GM23338 (cell line): ENCODE data around the gene ABHD6. TPM values are rescaled to one million over a fixed set of nuclear protein-coding genes. Genes with fewer than 3 reads are reported as not detected.

ENCODE experiments used
- ATAC-seq: fragments of 200-7000 bp; cut with Tn5 transposase; 3 replicates; pipeline ENCODE4 v1.9.1; 2020
- DNase-seq: peaks from one replicate; pipeline ENCODE4 v3.0.0-alpha.2; 2015; ENCODE audit warnings: low spot score
- H2AFZ ChIP-seq: fragments of 200-600 bp; sonication (generic); 2 replicates; pipeline ENCODE4 v1.8.0; 2016; ENCODE audit warnings: antibody characterized with exemption, mild to moderate bottlenecking, moderate library complexity
- H3F3A ChIP-seq: fragments of 200-600 bp; sonication (generic); replicated peaks from 2 replicates; pipeline ENCODE4 v1.8.0; 2017; ENCODE audit warnings: antibody characterized with exemption, mixed run types, low read depth
- H3K27ac ChIP-seq: fragments of 200-600 bp; sonication (generic); 2 replicates; pipeline ENCODE4 v1.6.1; 2016; ENCODE audit warnings: low read depth
- H3K27me3 ChIP-seq: fragments of 200-600 bp; sonication (generic); 2 replicates; pipeline ENCODE4 v1.8.0; 2016; ENCODE audit warnings: mild to moderate bottlenecking, mixed run types, moderate library complexity; ENCODE audit not compliant: insufficient read depth
- H3K36me3 ChIP-seq: fragments of 200-600 bp; sonication (generic); 2 replicates; pipeline ENCODE4 v1.8.0; 2016; ENCODE audit warnings: mild to moderate bottlenecking; ENCODE audit not compliant: insufficient read depth
- H3K4me1 ChIP-seq: fragments of 200-600 bp; sonication (generic); 2 replicates; pipeline ENCODE4 v1.8.0; 2016; ENCODE audit warnings: mild to moderate bottlenecking, moderate library complexity; ENCODE audit not compliant: insufficient read depth
- H3K4me2 ChIP-seq: fragments of 200-600 bp; sonication (generic); 2 replicates; pipeline ENCODE4 v1.7.1; 2017; ENCODE audit warnings: mixed run types
- H3K4me3 ChIP-seq: fragments of 200-600 bp; sonication (generic); 2 replicates; pipeline ENCODE4 v1.6.1; 2016; ENCODE audit warnings: mixed run types
- H3K79me2 ChIP-seq: fragments of 200-600 bp; sonication (generic); replicated peaks from 2 replicates; pipeline ENCODE4 v1.8.0; 2017; ENCODE audit warnings: mild to moderate bottlenecking; ENCODE audit not compliant: insufficient read depth
- H3K9me2 ChIP-seq: fragments of 200-600 bp; sonication (generic); 2 replicates; pipeline ENCODE4 v1.8.0; 2017; ENCODE audit not compliant: insufficient read depth
- H4K20me1 ChIP-seq: fragments of 200-600 bp; sonication (generic); replicated peaks from 2 replicates; pipeline ENCODE4 v1.8.0; 2017; ENCODE audit warnings: mild to moderate bottlenecking; ENCODE audit not compliant: insufficient read depth
- H3K27ac Mint-ChIP-seq: 2 replicates; pipeline ENCODE4 v1.8.0; 2020; ENCODE audit warnings: inconsistent platforms, mild to moderate bottlenecking, moderate library complexity, mixed read lengths
- H3K27me3 Mint-ChIP-seq: 3 replicates; pipeline ENCODE4 v1.8.0; 2022; ENCODE audit warnings: low read depth, mild to moderate bottlenecking, moderate library complexity, mixed read lengths, inconsistent platforms; ENCODE audit not compliant: insufficient read depth, poor library complexity
- H3K36me3 Mint-ChIP-seq: 3 replicates; pipeline ENCODE4 v1.8.0; 2021; ENCODE audit warnings: low read depth, mild to moderate bottlenecking, inconsistent platforms, moderate library complexity, mixed read lengths
- H3K4me1 Mint-ChIP-seq: 3 replicates; pipeline ENCODE4 v1.8.0; 2020; ENCODE audit warnings: mild to moderate bottlenecking, inconsistent platforms, mixed read lengths
- H3K4me3 Mint-ChIP-seq: 3 replicates; pipeline ENCODE4 v1.8.0; 2021; ENCODE audit warnings: moderate library complexity, mild to moderate bottlenecking, inconsistent platforms, mixed read lengths
- H3K9me3 Mint-ChIP-seq: 3 replicates; pipeline ENCODE4 v1.8.0; 2020; ENCODE audit warnings: moderate library complexity, mild to moderate bottlenecking, inconsistent platforms, mixed read lengths
- CREB1 ChIP-seq: fragments of 250-450 bp; sonication (Bioruptor Pico); IDR thresholded peaks from 2 replicates; pipeline ENCODE4 v1.5.0; 2020; ENCODE audit warnings: low read depth, mild to moderate bottlenecking, moderate library complexity
- CTCF ChIP-seq, 2 experiments: fragments of 200-600 bp in 1 of 2; sonication (generic) in 1 of 2; conservative IDR thresholded peaks; 2 replicates each; pipeline versions ENCODE4 v1.5.1 to v1.6.1; 2016 to 2017; ENCODE audit warnings: antibody characterized with exemption in 2 of 2, low read depth in 2 of 2, mild to moderate bottlenecking in 2 of 2, moderate library complexity in 1 of 2
- ETS1 ChIP-seq: IDR thresholded peaks from 2 replicates; pipeline ENCODE4 v1.6.1; 2016; ENCODE audit warnings: antibody characterized with exemption
- EZH2 ChIP-seq: fragments of 200-600 bp; sonication (generic); IDR thresholded peaks from one replicate; pipeline ENCODE4 v1.8.0; 2017; ENCODE audit warnings: antibody characterized with exemption, mild to moderate bottlenecking, low read depth; ENCODE audit not compliant: unreplicated experiment
- EZH2phosphoT487 ChIP-seq: fragments of 200-600 bp; sonication (generic); IDR thresholded peaks from one replicate; pipeline ENCODE4 v1.8.1; 2018; ENCODE audit warnings: antibody characterized with exemption; ENCODE audit not compliant: unreplicated experiment
- JUNB ChIP-seq: IDR thresholded peaks from one replicate; pipeline ENCODE4 v1.6.1; 2016; ENCODE audit warnings: antibody characterized with exemption; ENCODE audit not compliant: unreplicated experiment
- NANOG ChIP-seq: IDR thresholded peaks from 2 replicates; pipeline ENCODE4 v1.6.1; 2016; ENCODE audit warnings: antibody characterized with exemption, borderline replicate concordance
- POLR2AphosphoS5 ChIP-seq: IDR thresholded peaks from 2 replicates; pipeline ENCODE4 v1.6.1; 2016; ENCODE audit warnings: antibody characterized with exemption, low read depth
- REST ChIP-seq: IDR thresholded peaks from one replicate; pipeline ENCODE4 v1.6.1; 2018; ENCODE audit warnings: antibody characterized with exemption; ENCODE audit not compliant: unreplicated experiment
- STAT1 ChIP-seq: IDR thresholded peaks from one replicate; pipeline ENCODE4 v1.6.1; 2016; ENCODE audit warnings: antibody characterized with exemption; ENCODE audit not compliant: unreplicated experiment
- ZNF114 ChIP-seq: fragments of 250-450 bp; sonication (Bioruptor Pico); IDR thresholded peaks from 2 replicates; pipeline ENCODE4 v1.5.0; 2020; ENCODE audit warnings: mild to moderate bottlenecking, moderate library complexity
- ZNF331 ChIP-seq: fragments of 250-450 bp; sonication (Bioruptor Pico); IDR thresholded peaks from 2 replicates; pipeline ENCODE4 v1.5.0; 2020; ENCODE audit warnings: low read depth, mild to moderate bottlenecking, moderate library complexity
- ZNF462 ChIP-seq: fragments of 250-450 bp; sonication (Bioruptor Pico); IDR thresholded peaks from 2 replicates; pipeline ENCODE4 v1.5.0; 2020; ENCODE audit warnings: mild to moderate bottlenecking, moderate library complexity
- polyA plus RNA-seq: library from polyadenylated mRNA; unstranded; fragments of >200 nt; fragmentation: Nextera tagmentation; extraction: Ambion mirVana; gene quantifications from 2 replicates; pipeline ENCODE4 v1.2.1, GENCODE V29; 2016
- total RNA-seq: library from RNA; depleted of rRNA; stranded (reverse); fragments of >200 nt; shearing (Covaris generic); gene quantifications from 2 replicates; pipeline ENCODE4 v1.2.3, GENCODE V29; 2014

ABHD6 gene
- total and polyA plus RNA-seq, 2 experiments from 2014 or later: 3.7 to 5.5 TPM

- H3K4me3 ChIP-seq: no peak overlapping the region
- no peaks in the 10 kb centered on the region for H3K36me3 ChIP-seq
- H3K79me2 ChIP-seq: no peaks in the 10 kb centered on the region
- Mint-ChIP-seq H3K9me3 (no peaks in the 10 kb centered on the region), H3K4me3 (no peak overlapping the region), H3K27ac (no peak overlapping the region), H3K27me3 (no peaks in the 10 kb centered on the region), H3K36me3 (no peaks in the 10 kb centered on the region), H3K4me1 (no peaks in the 10 kb centered on the region)
- TF ChIP-seq CTCF (conservative IDR thresholded peaks at IDR 0.05; ENCODE audit: low read depth in 2 of 2) (no peak), EZH2phosphoT487 (no peak), STAT1 (no peak), ZNF114 (CRISPR knock-in tag) (no peak), POLR2AphosphoS5 (no peak), REST (no peak), ZNF462 (CRISPR knock-in tag) (no peak), CREB1 (CRISPR knock-in tag) (no peak), ZNF331 (no peak), JUNB (no peak), NANOG (no peak), ETS1 (no peak), EZH2 (no peak)
- DNase-seq (no peak), ATAC-seq (no peak)
- H4K20me1 ChIP-seq: no peaks in the 10 kb centered on the region
- no peaks in the 10 kb centered on the region for H3K4me1 ChIP-seq
- no peak overlapping the region for H2AFZ ChIP-seq
- no peaks in the 10 kb centered on the region for H3F3A ChIP-seq
- no peaks in the 10 kb centered on the region for H3K27me3 ChIP-seq
- no peaks in the 10 kb centered on the region for H3K9me2 ChIP-seq
- no peak overlapping the region for H3K27ac ChIP-seq
- no peak overlapping the region for H3K4me2 ChIP-seq
Observed at GRCh38 chr3:58342676-58343075, 105.1 kb downstream of the ABHD6 start.
